ENCODE measurements around the gene SYT13. TPM values are rescaled to one million over a fixed set of nuclear protein-coding genes. Genes with fewer than 3 reads are reported as not detected.

SYT13 gene
- total RNA-seq, 1 donor from 2014 or later: 0.50 TPM

DNA sequence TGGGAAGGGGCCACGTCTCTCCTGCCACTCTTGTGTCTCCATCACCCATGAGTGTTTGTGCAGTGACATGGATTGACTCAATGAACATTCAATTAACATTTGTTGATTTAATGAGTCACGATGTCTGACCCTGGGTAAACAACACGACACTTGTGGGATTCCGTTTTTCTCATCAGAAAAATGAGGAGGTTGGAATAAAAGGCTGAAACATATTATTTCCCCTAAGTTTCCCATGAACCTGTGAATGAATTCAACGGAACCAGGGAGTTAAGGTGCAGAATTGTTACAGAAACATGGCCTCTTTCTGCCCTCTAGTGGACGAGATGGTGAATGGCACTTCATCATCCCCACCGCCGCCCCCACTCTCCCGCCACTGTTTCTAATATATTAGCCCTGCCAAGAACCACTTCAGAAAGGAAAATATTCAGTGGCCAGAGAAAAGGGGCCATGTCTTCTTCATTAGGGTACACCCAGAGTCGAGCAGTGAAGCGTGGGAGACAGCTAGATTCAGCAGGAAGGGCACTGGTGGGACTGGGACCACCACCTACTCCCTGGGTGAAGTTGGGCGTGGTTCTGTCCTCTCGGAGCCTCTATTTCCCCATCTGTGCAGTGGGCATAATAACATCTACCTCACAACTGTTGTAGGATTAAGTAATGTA lies 46.3 kb upstream of the SYT13 start:
- peaks cover 13% of the 10 kb centered on the region for H3K27me3 ChIP-seq (ENCODE audit: insufficient read depth, low read length)
- Mint-ChIP-seq H3K27ac (ENCODE audit: unreplicated experiment) (no peak overlapping the region), H3K27me3 (ENCODE audit: low read depth, unreplicated experiment) (peaks cover 51% of the 10 kb centered on the region), H3K4me3 (ENCODE audit: unreplicated experiment) (no peak overlapping the region), H3K9me3 (ENCODE audit: unreplicated experiment) (peaks cover 8% of the 10 kb centered on the region), H3K36me3 (ENCODE audit: low read depth, unreplicated experiment) (no peaks in the 10 kb centered on the region), H3K4me1 (ENCODE audit: low read depth, unreplicated experiment) (no peaks in the 10 kb centered on the region)
- no peak overlapping the region for H3K27ac ChIP-seq (ENCODE audit: low read depth, low read length)
- H3K4me2 ChIP-seq (ENCODE audit: low read length): peak overlapping the region; percentile 32
- no peak for TF ChIP-seq EZH2 (IDR thresholded peaks at IDR 0.05; ENCODE audit: insufficient read depth, low read length)
- TF ChIP-seq, protein P1, sequence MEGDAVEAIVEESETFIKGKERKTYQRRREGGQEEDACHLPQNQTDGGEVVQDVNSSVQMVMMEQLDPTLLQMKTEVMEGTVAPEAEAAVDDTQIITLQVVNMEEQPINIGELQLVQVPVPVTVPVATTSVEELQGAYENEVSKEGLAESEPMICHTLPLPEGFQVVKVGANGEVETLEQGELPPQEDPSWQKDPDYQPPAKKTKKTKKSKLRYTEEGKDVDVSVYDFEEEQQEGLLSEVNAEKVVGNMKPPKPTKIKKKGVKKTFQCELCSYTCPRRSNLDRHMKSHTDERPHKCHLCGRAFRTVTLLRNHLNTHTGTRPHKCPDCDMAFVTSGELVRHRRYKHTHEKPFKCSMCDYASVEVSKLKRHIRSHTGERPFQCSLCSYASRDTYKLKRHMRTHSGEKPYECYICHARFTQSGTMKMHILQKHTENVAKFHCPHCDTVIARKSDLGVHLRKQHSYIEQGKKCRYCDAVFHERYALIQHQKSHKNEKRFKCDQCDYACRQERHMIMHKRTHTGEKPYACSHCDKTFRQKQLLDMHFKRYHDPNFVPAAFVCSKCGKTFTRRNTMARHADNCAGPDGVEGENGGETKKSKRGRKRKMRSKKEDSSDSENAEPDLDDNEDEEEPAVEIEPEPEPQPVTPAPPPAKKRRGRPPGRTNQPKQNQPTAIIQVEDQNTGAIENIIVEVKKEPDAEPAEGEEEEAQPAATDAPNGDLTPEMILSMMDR (IDR thresholded peaks at IDR 0.05; ENCODE audit: insufficient read depth, low read depth, low read length): peak; percentile 33
- H4K20me1 ChIP-seq (ENCODE audit: insufficient read depth, low read length): no peaks in the 10 kb centered on the region
- H3K9me3 ChIP-seq (ENCODE audit: insufficient read depth, low read depth, low read length): no peaks in the 10 kb centered on the region
- no peaks in the 10 kb centered on the region for H3K79me2 ChIP-seq (ENCODE audit: insufficient read depth, low read length)
- H3K36me3 ChIP-seq (ENCODE audit: insufficient read depth, low read length): no peaks in the 10 kb centered on the region
- no peak overlapping the region for H3K4me3 ChIP-seq (ENCODE audit: insufficient read depth, low read depth, low read length)
- FAIRE-seq (no peak), DNase-seq (ENCODE audit: low read depth) (peak; percentile 3)
- no peak overlapping the region for H2AFZ ChIP-seq (ENCODE audit: low read depth, low read length)
- no peak overlapping the region for H3K9ac ChIP-seq (ENCODE audit: low read length)
- H3K4me1 ChIP-seq (ENCODE audit: insufficient read depth, low read length): peaks cover 5% of the 10 kb centered on the region

DNA sequence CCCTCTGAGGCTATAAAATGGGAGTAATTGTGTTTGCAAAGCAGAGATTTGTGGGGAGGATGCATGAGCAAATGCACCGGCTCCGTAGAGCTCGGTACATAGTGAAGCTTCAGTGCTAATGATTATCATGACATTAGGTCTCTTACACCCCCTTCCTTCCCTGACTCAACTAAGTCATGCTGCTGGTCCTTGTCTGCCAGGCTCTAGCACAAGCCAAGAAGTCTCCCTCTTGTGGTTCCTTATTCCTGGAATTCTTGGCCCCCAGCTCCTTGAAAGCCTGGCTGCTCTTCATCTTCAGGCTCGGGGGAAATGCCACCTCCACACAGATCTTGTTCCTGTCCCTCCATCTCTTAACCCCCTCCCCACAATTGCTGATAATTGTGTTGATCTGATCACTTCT lies 45.7 kb upstream of the SYT13 start:
- Mint-ChIP-seq H3K9me3 (ENCODE audit: unreplicated experiment) (peaks cover 8% of the 10 kb centered on the region), H3K4me3 (ENCODE audit: unreplicated experiment) (peak overlapping the region; percentile 21), H3K27ac (ENCODE audit: unreplicated experiment) (no peak overlapping the region), H3K27me3 (ENCODE audit: low read depth, unreplicated experiment) (peaks cover 51% of the 10 kb centered on the region), H3K36me3 (ENCODE audit: low read depth, unreplicated experiment) (no peaks in the 10 kb centered on the region), H3K4me1 (ENCODE audit: low read depth, unreplicated experiment) (no peaks in the 10 kb centered on the region)
- Histone ChIP-seq H4K20me1 (ENCODE audit: insufficient read depth, low read length) (no peaks in the 10 kb centered on the region), H2AFZ (ENCODE audit: low read depth, low read length) (no peak overlapping the region), H3K4me2 (ENCODE audit: low read length) (no peak overlapping the region), H3K36me3 (ENCODE audit: insufficient read depth, low read length) (no peaks in the 10 kb centered on the region), H3K4me3 (ENCODE audit: insufficient read depth, low read depth, low read length) (no peak overlapping the region), H3K27me3 (ENCODE audit: insufficient read depth, low read length) (peaks cover 15% of the 10 kb centered on the region), H3K9ac (ENCODE audit: low read length) (no peak overlapping the region), H3K79me2 (ENCODE audit: insufficient read depth, low read length) (no peaks in the 10 kb centered on the region), H3K9me3 (ENCODE audit: insufficient read depth, low read depth, low read length) (no peaks in the 10 kb centered on the region), H3K27ac (ENCODE audit: low read depth, low read length) (no peak overlapping the region), H3K4me1 (ENCODE audit: insufficient read depth, low read length) (peaks cover 5% of the 10 kb centered on the region)
- TF ChIP-seq EZH2 (IDR thresholded peaks at IDR 0.05; ENCODE audit: insufficient read depth, low read length): no peak
- TF ChIP-seq, protein P1 (IDR thresholded peaks at IDR 0.05; ENCODE audit: insufficient read depth, low read depth, low read length): no peak
- FAIRE-seq (no peak), DNase-seq (ENCODE audit: low read depth) (no peak)

DNA sequence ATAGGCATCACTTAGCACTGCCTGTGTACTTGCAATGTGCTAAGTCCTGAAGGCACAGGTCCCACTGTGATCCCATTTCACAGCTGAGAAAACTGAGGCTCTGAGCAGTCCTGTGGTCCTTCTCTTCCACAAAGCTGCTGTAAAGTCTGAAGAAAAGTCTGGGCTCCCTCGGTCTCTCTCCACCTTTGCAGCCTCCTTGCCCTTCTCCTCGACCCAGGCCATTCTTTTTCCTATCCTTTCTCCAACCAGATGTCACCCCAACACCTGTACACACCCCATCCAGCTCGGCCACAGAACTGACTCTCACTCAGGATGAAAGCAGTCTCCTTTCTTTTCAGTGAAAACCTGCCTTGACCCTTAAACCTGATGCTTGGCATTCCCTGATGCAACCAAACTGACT lies 42.6 kb upstream of the SYT13 start:
- Histone ChIP-seq H3K79me2 (ENCODE audit: insufficient read depth, low read length) (no peaks in the 10 kb centered on the region), H3K9me3 (ENCODE audit: insufficient read depth, low read depth, low read length) (no peaks in the 10 kb centered on the region), H3K36me3 (ENCODE audit: insufficient read depth, low read length) (no peaks in the 10 kb centered on the region), H3K27me3 (ENCODE audit: insufficient read depth, low read length) (peaks cover 20% of the 10 kb centered on the region), H3K4me3 (ENCODE audit: insufficient read depth, low read depth, low read length) (no peak overlapping the region), H4K20me1 (ENCODE audit: insufficient read depth, low read length) (no peaks in the 10 kb centered on the region), H3K4me1 (ENCODE audit: insufficient read depth, low read length) (peaks cover 5% of the 10 kb centered on the region), H3K27ac (ENCODE audit: low read depth, low read length) (no peak overlapping the region), H3K4me2 (ENCODE audit: low read length) (no peak overlapping the region), H2AFZ (ENCODE audit: low read depth, low read length) (no peak overlapping the region), H3K9ac (ENCODE audit: low read length) (no peak overlapping the region)
- no peak for DNase-seq (ENCODE audit: low read depth)
- H3K4me1 Mint-ChIP-seq (ENCODE audit: low read depth, unreplicated experiment): no peaks in the 10 kb centered on the region
- H3K9me3 Mint-ChIP-seq (ENCODE audit: unreplicated experiment): peaks cover 14% of the 10 kb centered on the region
- H3K27ac Mint-ChIP-seq (ENCODE audit: unreplicated experiment): no peak overlapping the region
- TF ChIP-seq, protein P1 (IDR thresholded peaks at IDR 0.05; ENCODE audit: insufficient read depth, low read depth, low read length): no peak
- TF ChIP-seq EZH2 (IDR thresholded peaks at IDR 0.05; ENCODE audit: insufficient read depth, low read length): no peak
- FAIRE-seq: no peak
- H3K4me3 Mint-ChIP-seq (ENCODE audit: unreplicated experiment): no peak overlapping the region
- no peaks in the 10 kb centered on the region for H3K36me3 Mint-ChIP-seq (ENCODE audit: low read depth, unreplicated experiment)
- H3K27me3 Mint-ChIP-seq (ENCODE audit: low read depth, unreplicated experiment): peaks cover 56% of the 10 kb centered on the region

Measured in astrocyte (in vitro differentiated cells and primary cell).